RWPE2 (cell line): ENCODE data around the gene SLC39A8.

Source experiments
- ATAC-seq: fragments of 200-7000 bp; cut with Tn5 transposase; 3 replicates; pipeline ENCODE4 v1.9.1; 2021; ENCODE audit warnings: low read depth
- DNase-seq: peaks from one replicate; pipeline ENCODE4 v3.0.0-alpha.2; 2020; ENCODE audit warnings: low spot score
- H3K27ac ChIP-seq: fragments of 450-650 bp; 2 replicates; pipeline ENCODE4 v1.5.1; 2017; ENCODE audit warnings: mild to moderate bottlenecking; ENCODE audit not compliant: poor library complexity, severe bottlenecking
- H3K27me3 ChIP-seq: fragments of 250-450 bp; sonication (Bioruptor Pico); 2 replicates; pipeline ENCODE4 v1.5.1; 2021; ENCODE audit warnings: mild to moderate bottlenecking, moderate library complexity; ENCODE audit not compliant: insufficient read depth, poor library complexity, severe bottlenecking
- H3K36me3 ChIP-seq: fragments of 250-450 bp; sonication (Bioruptor Pico); 2 replicates; pipeline ENCODE4 v1.5.1; 2020; ENCODE audit warnings: low read depth, mild to moderate bottlenecking, moderate library complexity
- H3K4me1 ChIP-seq: fragments of 250-450 bp; sonication (Bioruptor Pico); 2 replicates; pipeline ENCODE4 v1.5.1; 2021; ENCODE audit warnings: mild to moderate bottlenecking, moderate library complexity; ENCODE audit not compliant: insufficient read depth, poor library complexity, severe bottlenecking
- H3K4me3 ChIP-seq: fragments of 250-450 bp; sonication (Bioruptor Pico); 2 replicates; pipeline ENCODE4 v1.5.1; 2021; ENCODE audit warnings: mild to moderate bottlenecking, moderate library complexity; ENCODE audit not compliant: severe bottlenecking
- H3K9me3 ChIP-seq: fragments of 250-450 bp; sonication (Bioruptor Pico); 2 replicates; pipeline ENCODE4 v1.5.1; 2021; ENCODE audit warnings: mild to moderate bottlenecking, moderate library complexity; ENCODE audit not compliant: severe bottlenecking
- TF ChIP-seq, protein P1 (sequence below): fragments of 450-650 bp; IDR thresholded peaks from one replicate; pipeline ENCODE4 v1.5.1; 2017; ENCODE audit warnings: mild to moderate bottlenecking, moderate library complexity; ENCODE audit not compliant: poor library complexity, severe bottlenecking

SLC39A8 gene

DNA sequence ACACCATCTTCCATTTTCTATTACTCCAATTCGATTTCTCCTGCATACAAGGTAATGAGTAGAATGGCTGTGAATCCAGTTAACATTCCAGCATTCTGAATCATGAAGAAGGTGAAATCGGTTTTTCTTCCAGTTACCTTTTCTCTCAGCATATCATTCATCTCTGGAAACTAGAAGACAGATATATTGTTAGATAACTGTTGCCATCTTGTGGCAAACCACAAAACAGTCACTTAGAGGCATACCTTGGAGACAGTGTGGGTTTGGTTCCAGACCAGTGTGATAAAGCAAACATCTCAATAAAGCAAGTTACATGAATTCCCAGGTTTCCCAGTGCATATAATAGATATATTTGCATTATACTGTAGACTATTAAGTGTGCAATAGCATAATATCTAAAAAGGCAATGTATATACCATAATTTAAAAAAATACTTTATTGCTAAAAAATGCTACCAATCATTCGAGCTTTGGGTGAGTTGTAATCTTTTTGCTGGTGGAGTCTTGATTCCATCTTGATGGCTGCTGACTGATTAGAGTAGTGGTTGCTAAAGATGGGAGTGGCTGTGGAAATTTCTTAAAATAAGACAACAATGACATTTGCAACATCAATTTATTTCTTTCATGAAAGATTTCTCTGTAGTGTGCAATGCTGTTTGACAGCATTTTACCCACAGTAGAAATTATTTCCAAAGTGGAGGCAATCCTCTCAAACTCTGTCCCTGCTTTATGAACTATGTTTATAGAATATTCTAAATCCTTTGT is 82.1 kb downstream of the SLC39A8 start:
- TF ChIP-seq, protein P1, sequence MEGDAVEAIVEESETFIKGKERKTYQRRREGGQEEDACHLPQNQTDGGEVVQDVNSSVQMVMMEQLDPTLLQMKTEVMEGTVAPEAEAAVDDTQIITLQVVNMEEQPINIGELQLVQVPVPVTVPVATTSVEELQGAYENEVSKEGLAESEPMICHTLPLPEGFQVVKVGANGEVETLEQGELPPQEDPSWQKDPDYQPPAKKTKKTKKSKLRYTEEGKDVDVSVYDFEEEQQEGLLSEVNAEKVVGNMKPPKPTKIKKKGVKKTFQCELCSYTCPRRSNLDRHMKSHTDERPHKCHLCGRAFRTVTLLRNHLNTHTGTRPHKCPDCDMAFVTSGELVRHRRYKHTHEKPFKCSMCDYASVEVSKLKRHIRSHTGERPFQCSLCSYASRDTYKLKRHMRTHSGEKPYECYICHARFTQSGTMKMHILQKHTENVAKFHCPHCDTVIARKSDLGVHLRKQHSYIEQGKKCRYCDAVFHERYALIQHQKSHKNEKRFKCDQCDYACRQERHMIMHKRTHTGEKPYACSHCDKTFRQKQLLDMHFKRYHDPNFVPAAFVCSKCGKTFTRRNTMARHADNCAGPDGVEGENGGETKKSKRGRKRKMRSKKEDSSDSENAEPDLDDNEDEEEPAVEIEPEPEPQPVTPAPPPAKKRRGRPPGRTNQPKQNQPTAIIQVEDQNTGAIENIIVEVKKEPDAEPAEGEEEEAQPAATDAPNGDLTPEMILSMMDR: peak; percentile 82
- DNase-seq: no peak
- H3K4me1 ChIP-seq: peaks cover 4% of the 10 kb centered on the region
- H3K4me3 ChIP-seq: no peak overlapping the region
- H3K36me3 ChIP-seq: no peaks in the 10 kb centered on the region
- H3K27ac ChIP-seq: no peak overlapping the region
- no peaks in the 10 kb centered on the region for H3K9me3 ChIP-seq
- no peaks in the 10 kb centered on the region for H3K27me3 ChIP-seq
- peak; percentile 97 for ATAC-seq

- Histone ChIP-seq H3K36me3 (no peaks in the 10 kb centered on the region), H3K4me1 (peaks cover 4% of the 10 kb centered on the region), H3K9me3 (no peaks in the 10 kb centered on the region), H3K27ac (no peak overlapping the region), H3K4me3 (no peak overlapping the region), H3K27me3 (no peaks in the 10 kb centered on the region)
- TF ChIP-seq, protein P1: no peak
- no peak for ATAC-seq
- no peak for DNase-seq
Measured at GRCh38 chr4:102259702-102260101, 85.6 kb downstream of the SLC39A8 start.

DNA sequence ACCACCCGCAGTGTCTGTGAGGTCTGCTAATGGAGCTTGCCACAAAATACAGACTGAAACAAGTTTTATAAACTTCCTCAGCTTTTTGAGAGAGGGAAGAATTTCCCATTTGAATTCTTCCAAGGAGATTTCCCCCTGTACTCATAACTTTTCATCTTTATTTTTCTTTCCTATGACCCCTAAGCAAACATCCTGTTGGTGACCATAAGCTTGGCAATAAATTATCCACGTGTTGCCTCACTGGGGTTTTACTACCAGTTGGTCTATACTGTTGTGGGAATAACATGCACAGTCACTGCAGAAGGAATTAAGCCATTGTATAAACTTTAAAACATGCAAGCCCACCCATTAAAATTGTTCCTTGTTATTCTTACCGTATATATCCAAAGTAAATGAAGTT is 86.2 kb downstream of the SLC39A8 start:
- no peak overlapping the region for H3K4me3 ChIP-seq
- TF ChIP-seq, protein P1: no peak
- peaks cover 4% of the 10 kb centered on the region for H3K4me1 ChIP-seq
- DNase-seq (no peak), ATAC-seq (no peak)
- H3K27ac ChIP-seq: no peak overlapping the region
- H3K9me3 ChIP-seq: no peaks in the 10 kb centered on the region
- no peaks in the 10 kb centered on the region for H3K27me3 ChIP-seq
- no peaks in the 10 kb centered on the region for H3K36me3 ChIP-seq

DNA sequence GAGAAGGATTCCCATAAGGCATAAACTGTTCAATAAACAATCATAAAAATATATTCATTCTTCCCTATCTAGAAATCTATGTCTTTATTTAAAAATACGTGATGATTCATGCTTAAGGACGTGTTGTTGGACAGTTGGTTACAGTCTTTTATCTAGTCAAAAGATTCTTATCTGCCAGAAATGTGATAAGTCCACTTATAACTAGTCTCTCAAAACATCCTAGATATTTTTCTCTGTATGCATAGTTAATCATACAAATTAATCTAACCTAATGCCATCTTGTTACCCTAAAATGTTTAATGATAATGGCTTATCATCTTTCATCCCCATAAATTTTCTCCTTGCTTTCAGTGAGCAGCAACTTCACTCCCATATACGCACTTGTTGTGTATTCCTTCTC is 89.0 kb downstream of the SLC39A8 start:
- no peaks in the 10 kb centered on the region for H3K9me3 ChIP-seq
- TF ChIP-seq, protein P1: no peak
- H3K4me1 ChIP-seq: no peaks in the 10 kb centered on the region
- no peak overlapping the region for H3K4me3 ChIP-seq
- ATAC-seq (no peak), DNase-seq (no peak)
- H3K27me3 ChIP-seq: no peaks in the 10 kb centered on the region
- no peaks in the 10 kb centered on the region for H3K36me3 ChIP-seq
- H3K27ac ChIP-seq: no peak overlapping the region

- Histone ChIP-seq H3K27me3 (no peaks in the 10 kb centered on the region), H3K4me1 (no peaks in the 10 kb centered on the region), H3K36me3 (no peaks in the 10 kb centered on the region), H3K4me3 (no peak overlapping the region), H3K9me3 (no peaks in the 10 kb centered on the region), H3K27ac (no peak overlapping the region)
- ATAC-seq (no peak), DNase-seq (no peak)
- TF ChIP-seq, protein P1: no peak
Measured at GRCh38 chr4:102253860-102254259, 91.4 kb downstream of the SLC39A8 start.
